Measurements from ENCODE around the gene WDR75.

GRCh38 chr2:189427872-189428271 is 13.4 kb upstream of the WDR75 start:
- no peak for TF ChIP-seq CTCF (conservative IDR thresholded peaks at IDR 0.05; ENCODE audit: low read depth, low read length)
- no peak for TF ChIP-seq POLR2A (IDR thresholded peaks at IDR 0.05; ENCODE audit: low read depth, low read length)
- TF ChIP-seq MAFK (IDR thresholded peaks at IDR 0.05; ENCODE audit: low read depth, low read length): no peak
- TF ChIP-seq CHD1 (IDR thresholded peaks at IDR 0.05; ENCODE audit: low read depth, low read length): no peak
- TF ChIP-seq RFX5 (IDR thresholded peaks at IDR 0.05; ENCODE audit: low read depth, low read length): no peak
- TF ChIP-seq USF2 (IDR thresholded peaks at IDR 0.05; ENCODE audit: low read depth, low read length): no peak
- TF ChIP-seq MAZ (IDR thresholded peaks at IDR 0.05; ENCODE audit: borderline replicate concordance, low read depth, low read length): no peak
- TF ChIP-seq ELK1 (IDR thresholded peaks at IDR 0.05; ENCODE audit: borderline replicate concordance, low read depth, low read length): no peak
- TF ChIP-seq NFE2L2 (IDR thresholded peaks at IDR 0.05; ENCODE audit: low read depth, low read length): no peak
- no peak for TF ChIP-seq BHLHE40 (IDR thresholded peaks at IDR 0.05; ENCODE audit: low read depth, low read length)

Measured in IMR-90 (cell line).